RWPE2 (cell line): Measurements from ENCODE around the gene FGFR1OP2.

Experiments
- ATAC-seq: fragments of 200-7000 bp; cut with Tn5 transposase; 3 replicates; pipeline ENCODE4 v1.9.1; 2021; ENCODE audit warnings: low read depth
- DNase-seq: peaks from one replicate; pipeline ENCODE4 v3.0.0-alpha.2; 2020; ENCODE audit warnings: low spot score
- H3K27ac ChIP-seq: fragments of 450-650 bp; 2 replicates; pipeline ENCODE4 v1.5.1; 2017; ENCODE audit warnings: mild to moderate bottlenecking; ENCODE audit not compliant: poor library complexity, severe bottlenecking
- H3K27me3 ChIP-seq: fragments of 250-450 bp; sonication (Bioruptor Pico); 2 replicates; pipeline ENCODE4 v1.5.1; 2021; ENCODE audit warnings: mild to moderate bottlenecking, moderate library complexity; ENCODE audit not compliant: insufficient read depth, poor library complexity, severe bottlenecking
- H3K36me3 ChIP-seq: fragments of 250-450 bp; sonication (Bioruptor Pico); 2 replicates; pipeline ENCODE4 v1.5.1; 2020; ENCODE audit warnings: low read depth, mild to moderate bottlenecking, moderate library complexity
- H3K4me1 ChIP-seq: fragments of 250-450 bp; sonication (Bioruptor Pico); 2 replicates; pipeline ENCODE4 v1.5.1; 2021; ENCODE audit warnings: mild to moderate bottlenecking, moderate library complexity; ENCODE audit not compliant: insufficient read depth, poor library complexity, severe bottlenecking
- H3K4me3 ChIP-seq: fragments of 250-450 bp; sonication (Bioruptor Pico); 2 replicates; pipeline ENCODE4 v1.5.1; 2021; ENCODE audit warnings: mild to moderate bottlenecking, moderate library complexity; ENCODE audit not compliant: severe bottlenecking
- H3K9me3 ChIP-seq: fragments of 250-450 bp; sonication (Bioruptor Pico); 2 replicates; pipeline ENCODE4 v1.5.1; 2021; ENCODE audit warnings: mild to moderate bottlenecking, moderate library complexity; ENCODE audit not compliant: severe bottlenecking
- CTCF ChIP-seq: fragments of 450-650 bp; IDR thresholded peaks from one replicate; pipeline ENCODE4 v1.5.1; 2017; ENCODE audit warnings: mild to moderate bottlenecking, moderate library complexity; ENCODE audit not compliant: poor library complexity, severe bottlenecking

The FGFR1OP2 gene

GRCh38 chr12:27006797-27007467 is 68.7 kb downstream of the FGFR1OP2 start:
- H3K4me1 ChIP-seq, result peaks cover 4% of the 10 kb centered on the region
- no peak for ATAC-seq

GRCh38 chr12:27008081-27008480 is 69.8 kb downstream of the FGFR1OP2 start:
- ATAC-seq (no peak), DNase-seq (no peak)
- no peaks in the 10 kb centered on the region for H3K9me3 ChIP-seq
- no peak overlapping the region for H3K4me3 ChIP-seq
- no peaks in the 10 kb centered on the region; the same call in 1 of the 2 replicates for H3K36me3 ChIP-seq
- no peak overlapping the region for H3K27ac ChIP-seq
- TF ChIP-seq CTCF, result no peak
- no peaks in the 10 kb centered on the region for H3K27me3 ChIP-seq
- peaks cover 4% of the 10 kb centered on the region for H3K4me1 ChIP-seq

More at GRCh38 chr12:27006797-27007467, 68.7 kb downstream of the FGFR1OP2 start:
- no peak for TF ChIP-seq CTCF
- no peak overlapping the region for H3K4me3 ChIP-seq
- no peaks in the 10 kb centered on the region for H3K9me3 ChIP-seq
- no peak overlapping the region for H3K27ac ChIP-seq
- H3K36me3 ChIP-seq, result no peaks in the 10 kb centered on the region; the same call in 1 of the 2 replicates
- no peaks in the 10 kb centered on the region for H3K27me3 ChIP-seq
- no peak for DNase-seq

- H3K9me3 ChIP-seq, result no peaks in the 10 kb centered on the region
- no peak overlapping the region for H3K27ac ChIP-seq
- no peak overlapping the region for H3K4me3 ChIP-seq
- no peaks in the 10 kb centered on the region; the same call in 1 of the 2 replicates for H3K36me3 ChIP-seq
- ATAC-seq (no peak), DNase-seq (no peak)
- TF ChIP-seq CTCF, result no peak
- H3K4me1 ChIP-seq, result peaks cover 5% of the 10 kb centered on the region
- no peaks in the 10 kb centered on the region for H3K27me3 ChIP-seq
Measured at GRCh38 chr12:27009881-27010301, 71.6 kb downstream of the FGFR1OP2 start.

- no peak for DNase-seq
- H3K36me3 ChIP-seq, result no peaks in the 10 kb centered on the region; the same call in 1 of the 2 replicates
- no peaks in the 10 kb centered on the region for H3K27me3 ChIP-seq
- H3K27ac ChIP-seq, result peak overlapping the region; percentile 63
- peak overlapping the region; percentile 72 for H3K4me3 ChIP-seq
- peaks cover 8% of the 10 kb centered on the region for H3K4me1 ChIP-seq
- no peak for TF ChIP-seq CTCF
- H3K9me3 ChIP-seq, result no peaks in the 10 kb centered on the region
- no peak for ATAC-seq
Measured at GRCh38 chr12:27012239-27012981, 74.1 kb downstream of the FGFR1OP2 start.

GRCh38 chr12:27012982-27013255 is 74.6 kb downstream of the FGFR1OP2 start:
- no peaks in the 10 kb centered on the region for H3K9me3 ChIP-seq
- peak overlapping the region; percentile 72 for H3K4me3 ChIP-seq
- no peaks in the 10 kb centered on the region for H3K27me3 ChIP-seq
- DNase-seq (no peak), ATAC-seq (no peak)
- H3K27ac ChIP-seq, result peak overlapping the region; percentile 63
- H3K4me1 ChIP-seq, result peaks cover 8% of the 10 kb centered on the region
- TF ChIP-seq CTCF, result no peak
- no peaks in the 10 kb centered on the region; the same call in 1 of the 2 replicates for H3K36me3 ChIP-seq
